ENCODE data around the gene BBS4.
"Not testable (repeated sequence)": the region's sequence is repeated elsewhere in the genome, so short reads cannot be mapped to it uniquely, and the experiment has no call there.

The BBS4 gene

DNA sequence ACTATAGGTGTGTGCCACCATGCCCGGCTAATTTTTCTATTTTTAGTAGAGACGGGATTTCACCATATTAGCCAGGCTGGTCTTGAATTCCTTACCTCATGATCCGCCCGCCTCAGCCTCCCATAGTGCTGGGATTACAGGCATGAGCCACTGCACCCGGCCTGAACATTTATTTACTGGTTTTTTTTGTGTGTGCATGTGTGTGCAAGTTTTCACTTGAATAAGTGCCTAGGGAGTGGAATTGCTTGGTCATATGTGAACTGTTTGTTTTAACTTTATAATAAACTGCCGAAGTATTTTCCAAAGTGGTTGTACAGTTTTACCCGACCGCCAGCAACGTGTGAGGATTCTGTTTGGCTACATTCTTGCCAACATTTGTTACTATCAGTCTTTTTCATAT lies 14.1 kb downstream of the BBS4 start:
- no peak for DNase-seq

DNA sequence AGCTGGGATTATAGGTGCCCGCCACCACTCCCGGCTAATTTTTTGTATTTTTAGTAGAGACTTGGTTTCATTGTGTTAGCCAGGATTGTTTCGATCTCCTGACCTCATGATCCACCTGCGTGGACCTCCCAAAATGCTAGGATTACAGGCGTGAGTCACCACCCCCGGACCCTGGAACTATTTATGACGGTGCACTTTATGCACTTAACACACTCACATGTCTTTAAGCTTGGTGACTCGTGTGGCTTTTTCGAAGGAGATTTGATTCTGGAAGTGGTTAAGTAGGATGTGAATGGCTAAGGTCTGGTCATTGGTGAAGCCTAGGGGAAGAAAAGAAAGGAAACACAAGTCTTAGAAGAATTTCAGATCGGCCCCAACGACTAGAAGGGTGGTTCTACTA lies 20.3 kb downstream of the BBS4 start:
- DNase-seq, result no peak

DNA sequence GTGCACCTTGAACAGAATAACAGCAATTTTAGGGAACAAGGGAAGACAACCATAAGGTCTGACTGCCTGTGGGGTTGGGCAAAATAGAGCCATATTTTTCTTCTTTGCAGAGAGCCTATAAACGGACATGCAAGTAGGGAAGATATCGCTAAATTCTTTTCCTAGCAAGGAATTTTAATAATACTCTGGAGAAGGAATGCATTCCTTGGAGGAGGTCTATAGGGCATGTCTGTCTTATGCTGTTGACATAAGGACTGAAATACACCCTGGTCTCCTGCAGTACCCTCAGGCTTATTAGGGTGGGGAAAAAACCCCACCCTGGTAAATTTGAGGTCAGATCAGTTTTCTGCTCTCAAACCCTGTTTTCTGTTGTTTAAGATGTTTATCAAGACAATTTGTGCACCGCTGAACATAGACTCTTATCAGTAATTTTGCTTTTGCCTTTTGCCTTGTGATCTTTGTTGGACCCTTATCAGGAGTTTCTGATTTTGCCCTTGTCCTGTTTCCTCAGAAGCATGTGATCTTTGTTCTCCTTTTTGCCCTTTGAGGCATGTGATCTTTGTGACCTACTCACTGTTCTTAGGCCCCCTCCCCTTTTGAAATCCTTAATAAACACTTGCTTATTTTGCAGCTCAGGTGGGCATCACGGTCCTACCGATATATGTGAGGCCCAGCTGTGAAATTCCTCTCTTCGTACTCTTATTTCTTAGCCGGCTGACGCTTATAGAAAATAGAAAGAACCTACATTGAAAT lies 22.7 kb downstream of the BBS4 start:
- not testable (repeated sequence) for DNase-seq

DNA sequence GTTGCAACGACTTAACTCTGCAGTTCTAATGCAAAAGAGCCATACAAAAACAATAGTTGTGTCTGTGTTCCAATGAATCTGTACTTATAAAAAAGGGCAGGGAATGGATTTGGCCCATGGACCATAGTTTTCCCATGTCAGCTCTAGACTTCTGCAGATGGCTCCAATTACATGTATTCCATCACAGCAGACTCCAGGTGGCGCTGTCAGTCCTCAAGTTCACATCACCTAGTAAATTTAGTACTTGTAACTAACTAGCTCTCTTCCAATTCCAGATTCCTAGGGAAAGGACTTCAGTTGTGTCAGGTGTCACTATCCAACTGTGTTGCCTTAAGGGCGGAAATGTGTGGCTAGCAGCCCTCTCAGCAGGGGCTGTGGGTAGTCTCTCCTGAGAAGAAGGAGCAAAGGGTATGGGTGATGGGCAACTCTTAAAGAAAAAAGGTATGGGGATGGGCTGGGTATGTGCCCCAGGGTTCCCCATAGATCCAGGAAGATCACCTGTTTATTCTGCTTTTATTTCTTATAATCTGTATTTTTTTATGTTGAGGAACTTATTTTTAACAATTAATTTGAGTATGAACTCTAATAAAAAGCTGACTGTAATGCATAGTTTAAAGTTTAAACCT lies 36.2 kb downstream of the BBS4 start:
- peak; percentile 25 for DNase-seq

DNA sequence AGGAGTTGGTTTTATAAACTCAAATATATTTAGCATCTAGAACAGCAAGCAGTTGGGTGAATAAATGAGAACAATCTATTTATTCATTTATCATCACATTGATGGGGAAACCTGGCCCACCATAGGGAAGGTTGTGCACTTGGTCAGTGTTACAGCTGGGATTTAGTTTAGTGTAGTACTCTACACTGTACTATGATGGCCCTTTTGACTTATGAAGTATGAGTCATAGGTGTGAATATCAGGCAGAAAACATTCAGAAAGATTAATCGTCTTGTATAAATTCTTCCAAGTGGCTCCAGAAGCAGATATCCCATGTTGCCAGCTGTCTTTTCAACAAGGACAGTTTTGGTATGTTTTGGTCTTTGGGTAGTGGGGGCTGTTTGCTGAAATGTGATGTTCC lies 38.0 kb downstream of the BBS4 start:
- DNase-seq, result no peak

DNA sequence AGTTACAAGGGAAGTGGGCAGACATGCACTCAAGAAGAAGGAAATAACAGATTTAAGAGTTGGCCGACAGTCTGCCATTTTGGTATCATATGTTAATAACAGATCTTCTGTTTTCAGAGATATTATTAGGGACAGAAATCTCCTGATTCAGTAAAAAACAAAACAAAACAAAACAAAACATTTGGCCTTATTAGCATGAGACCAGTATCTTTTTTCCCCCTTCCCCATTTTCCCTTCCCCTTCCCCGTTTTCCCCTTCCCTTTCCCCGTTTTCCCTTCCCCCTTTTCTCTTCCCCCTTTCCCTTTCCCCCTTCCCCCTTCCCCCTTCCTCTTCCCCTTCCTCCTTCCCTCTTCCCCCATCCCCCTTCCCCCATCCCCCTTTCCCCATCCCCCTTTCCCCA lies 39.4 kb downstream of the BBS4 start:
- no peak for DNase-seq

DNA sequence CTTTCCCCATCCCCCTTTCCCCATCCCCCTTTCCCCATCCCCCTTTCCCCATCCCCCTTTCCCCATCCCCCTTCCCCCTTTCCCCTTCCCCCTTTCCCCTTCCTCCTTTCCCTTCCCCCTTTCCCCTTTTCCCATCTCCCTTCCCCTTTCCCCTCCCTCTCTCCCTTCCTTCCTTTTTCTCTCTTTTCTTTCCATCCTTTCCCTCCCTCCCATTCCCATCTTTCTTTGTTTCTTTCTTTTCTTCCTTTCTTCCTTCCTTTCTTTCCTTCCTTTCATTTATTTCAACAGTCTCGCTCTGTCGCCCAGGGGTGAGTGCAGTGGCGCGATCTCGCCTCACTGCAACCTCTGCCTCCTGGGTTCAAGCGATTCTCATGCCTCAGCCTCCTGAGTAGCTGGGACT lies 39.8 kb downstream of the BBS4 start:
- DNase-seq, result not testable (repeated sequence)

DNA sequence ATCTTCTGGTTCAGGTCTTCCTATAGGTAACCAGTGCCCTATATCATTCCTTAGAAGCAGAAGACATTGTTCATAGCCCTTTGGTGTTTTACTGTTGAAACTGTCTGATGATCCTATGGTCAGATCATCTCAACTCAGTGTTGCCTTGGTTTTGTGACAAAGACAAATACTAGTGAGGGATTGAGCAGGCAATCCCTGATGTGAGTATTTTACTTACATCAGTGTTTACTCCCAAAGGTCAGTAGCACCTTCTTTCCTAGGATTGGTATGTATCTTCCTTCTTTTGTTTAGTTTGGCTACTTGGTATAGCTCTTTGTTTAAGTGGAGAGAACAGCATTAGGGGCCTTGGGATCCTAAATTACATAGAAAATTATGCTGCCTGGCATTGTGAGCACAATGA lies 41.1 kb downstream of the BBS4 start:
- DNase-seq, result no peak

DNA sequence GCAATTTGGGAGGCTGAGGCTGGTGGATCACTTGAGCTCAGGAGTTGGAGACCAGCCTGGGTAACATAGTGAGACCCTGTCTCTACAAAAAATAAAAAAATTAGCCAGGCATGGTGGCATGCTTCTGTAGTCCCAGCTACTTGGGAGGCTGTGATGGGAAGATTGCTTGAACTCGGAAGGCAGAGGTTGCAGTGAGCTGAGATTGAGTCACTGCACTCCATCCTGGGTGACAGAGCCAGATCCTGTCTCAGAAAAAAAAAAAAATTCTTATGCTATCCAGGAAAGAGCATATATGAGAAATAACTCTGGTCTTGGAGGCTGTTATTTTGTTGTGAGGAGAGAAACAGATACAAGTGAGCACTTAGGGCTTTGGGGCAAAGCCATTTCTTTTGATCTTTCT lies 42.2 kb downstream of the BBS4 start:
- DNase-seq, result not testable (repeated sequence)

DNA sequence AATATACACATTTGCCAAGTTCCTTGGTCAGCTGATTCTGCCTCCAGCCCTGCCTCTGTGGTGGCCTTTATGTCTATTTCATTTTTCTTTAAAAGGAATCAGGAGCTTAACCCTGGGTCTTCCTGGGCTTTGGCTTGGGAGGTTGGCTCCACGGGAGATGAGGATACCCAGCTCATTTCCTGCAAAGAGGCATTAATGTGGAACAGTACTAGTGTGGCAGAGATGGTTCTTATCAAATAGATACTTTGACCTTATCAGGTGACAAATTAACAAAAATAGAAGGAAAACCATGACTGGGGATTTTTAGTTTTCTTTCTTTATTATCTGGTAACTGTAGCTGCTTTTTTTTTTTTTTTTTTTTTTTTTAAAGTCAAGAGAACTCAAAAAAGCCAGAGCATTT lies 42.8 kb downstream of the BBS4 start:
- DNase-seq, result no peak

DNA sequence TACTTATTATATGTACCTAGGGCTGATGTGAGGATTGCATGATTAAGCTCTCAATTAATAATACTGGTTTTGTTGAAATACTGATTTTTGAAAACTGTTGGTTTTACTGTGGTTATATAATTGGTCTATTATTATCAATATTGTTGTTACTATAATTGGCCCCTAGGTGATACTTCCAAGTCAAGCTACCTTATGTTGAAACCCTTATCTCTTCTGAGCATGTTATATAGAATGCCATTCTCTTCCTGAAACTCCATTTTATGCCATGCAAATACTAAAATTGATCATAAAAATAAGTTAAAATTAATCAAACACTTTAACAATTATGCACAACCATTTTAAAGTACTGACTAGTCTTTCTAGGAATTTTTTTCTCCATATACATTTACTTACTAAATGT lies 46.1 kb downstream of the BBS4 start:
- no peak for DNase-seq

DNA sequence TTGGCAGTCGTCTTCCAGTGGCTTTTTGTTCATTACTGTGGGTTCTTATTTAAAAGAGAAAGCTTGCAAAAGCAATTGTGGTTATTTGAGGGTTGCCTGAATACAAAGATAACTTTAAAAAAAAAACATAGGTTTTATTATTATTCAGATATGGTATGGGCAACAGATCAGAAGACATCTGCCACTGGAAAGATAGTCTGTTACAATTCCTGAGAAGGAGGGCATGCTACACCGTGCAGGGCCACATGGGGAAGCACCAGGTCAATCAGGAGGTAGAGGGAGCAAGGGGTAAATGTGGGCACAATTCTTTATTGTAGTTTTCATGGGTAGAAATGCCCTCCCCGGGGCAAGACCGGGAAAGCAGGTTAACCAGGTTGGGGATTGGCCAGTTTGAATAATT lies 46.5 kb downstream of the BBS4 start:
- DNase-seq, result no peak

DNA sequence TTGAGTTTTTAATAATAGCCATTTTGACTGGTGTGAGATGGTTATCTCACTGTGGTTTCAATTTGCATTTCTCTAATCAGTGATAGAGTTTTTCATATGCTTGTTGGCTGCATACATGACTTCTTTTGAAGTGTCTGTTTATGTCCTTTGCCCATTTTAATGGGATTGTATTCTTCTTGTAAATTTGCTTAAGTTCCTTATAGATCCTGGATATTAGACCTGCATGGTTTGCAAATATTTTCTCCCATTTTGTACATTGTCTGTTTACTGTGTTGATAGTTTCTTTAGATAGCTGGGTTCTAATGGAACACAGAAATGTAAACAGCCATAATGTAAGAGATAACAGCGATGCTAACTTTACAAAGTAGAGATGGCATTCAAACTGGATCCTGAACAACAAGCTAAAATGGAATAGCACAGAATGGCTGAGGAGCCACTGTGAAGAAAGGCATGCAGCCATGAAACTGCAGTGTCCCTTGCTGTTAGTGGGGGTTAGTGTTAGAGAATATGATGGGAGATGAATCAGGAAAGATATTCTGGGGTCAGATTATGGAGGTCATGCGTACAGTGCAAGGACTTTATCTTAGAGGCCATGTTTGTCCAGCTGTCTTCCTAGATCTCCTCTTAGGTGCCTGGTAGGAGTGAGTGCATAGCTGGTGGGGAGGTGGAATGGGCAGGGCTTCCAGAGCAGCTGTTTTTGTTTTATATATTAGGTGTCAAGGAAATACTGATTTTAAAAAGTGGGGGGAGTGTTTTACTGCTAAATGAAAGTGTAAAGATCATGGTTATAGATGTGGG lies 48.1 kb downstream of the BBS4 start:
- no peak for DNase-seq

DNA sequence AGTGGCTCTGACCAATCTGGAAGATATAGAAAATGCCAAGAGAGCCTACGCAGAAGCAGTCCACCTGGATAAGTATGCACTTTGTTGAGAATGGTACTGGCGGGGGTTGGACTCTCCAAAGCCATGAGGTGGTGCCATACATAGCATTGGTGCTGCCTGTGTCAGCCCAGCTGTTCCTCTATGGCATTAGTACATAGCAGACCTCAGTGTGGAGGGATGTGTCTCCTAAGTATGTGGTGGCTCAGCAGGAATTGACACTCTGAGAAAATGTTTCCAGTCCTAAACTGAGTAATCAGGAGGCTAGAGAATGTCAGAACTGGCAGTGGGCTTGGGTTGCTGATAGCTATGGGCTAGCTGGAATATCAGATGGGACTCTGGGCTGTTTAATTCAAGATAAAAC lies 49.1 kb downstream of the BBS4 start:
- no peak for DNase-seq

DNA sequence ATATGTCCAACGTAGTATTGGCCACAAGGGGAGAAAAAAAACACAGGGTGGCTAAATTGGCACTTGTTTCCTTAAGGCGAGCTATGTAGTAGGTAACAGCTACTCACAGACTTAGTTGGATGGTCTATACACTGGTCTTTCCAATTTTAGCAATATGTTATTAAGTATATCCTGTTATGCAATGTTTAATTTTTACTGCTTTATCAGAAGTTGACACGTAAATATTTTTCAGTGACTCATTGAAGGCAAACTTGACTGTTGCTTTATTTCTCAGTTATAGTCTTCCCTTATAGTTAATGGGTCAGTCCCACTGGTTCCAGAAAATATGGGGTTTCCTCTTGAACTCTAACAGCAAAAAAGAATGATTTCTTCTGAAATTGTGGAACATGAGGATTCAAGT lies 51.1 kb downstream of the BBS4 start:
- no peak for DNase-seq

DNA sequence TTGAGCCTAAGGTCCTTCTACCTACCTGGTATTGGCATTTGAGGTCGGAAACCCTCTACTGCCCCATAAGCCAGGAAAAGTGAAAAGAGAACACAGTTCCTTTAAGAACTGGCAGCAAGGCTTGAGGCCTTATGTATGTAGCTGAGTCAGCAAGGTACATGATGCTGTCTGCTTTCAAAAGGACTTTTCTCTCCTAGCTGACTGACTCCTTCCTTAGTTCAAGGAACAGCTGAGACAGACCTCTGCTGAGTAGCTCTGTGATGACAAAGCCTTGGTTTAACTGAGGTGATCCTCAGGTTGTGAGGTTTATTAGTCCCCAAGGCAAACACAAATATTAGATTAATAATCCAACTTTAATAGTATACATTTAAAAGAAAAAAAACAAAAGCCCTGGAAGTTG lies 51.7 kb downstream of the BBS4 start:
- DNase-seq, result no peak

DNA sequence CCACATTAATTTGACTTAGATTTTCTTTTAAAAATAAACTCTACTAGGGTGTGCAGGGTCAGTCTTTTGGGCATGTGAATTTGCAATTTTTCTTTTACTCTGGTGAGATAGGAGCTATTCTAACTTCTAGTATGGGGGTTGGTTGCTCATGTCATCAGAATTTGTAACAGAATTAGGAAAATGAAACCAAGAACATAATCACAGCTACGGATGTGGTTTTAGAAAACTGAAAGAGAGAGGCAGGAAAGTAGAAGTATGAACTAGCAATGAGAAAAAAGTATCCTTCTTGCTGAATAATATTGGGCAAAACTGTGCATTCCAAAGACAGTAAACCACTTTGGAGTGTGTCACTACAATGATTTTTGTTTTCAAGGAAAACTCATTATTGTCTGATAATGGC lies 54.2 kb downstream of the BBS4 start:
- no peak for DNase-seq

DNA sequence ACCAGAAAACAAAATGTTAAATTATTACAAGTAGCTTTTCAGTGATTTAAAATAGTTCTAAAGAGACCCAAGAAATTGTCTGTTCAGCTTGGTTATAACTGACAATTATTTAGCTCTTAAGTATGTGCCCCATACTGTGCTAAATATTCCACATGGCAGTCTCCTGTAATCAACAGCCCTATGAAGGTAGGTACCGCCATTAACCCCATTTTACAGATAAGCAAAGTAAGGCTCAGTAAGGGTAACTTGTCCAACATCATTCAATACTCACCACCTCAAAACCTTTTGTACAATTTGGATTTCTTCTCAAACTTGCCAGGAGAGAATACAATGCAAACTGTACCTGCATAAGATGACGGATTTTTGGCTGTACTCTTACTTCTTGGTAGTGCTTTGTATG lies 63.7 kb downstream of the BBS4 start:
- no peak for DNase-seq

DNA sequence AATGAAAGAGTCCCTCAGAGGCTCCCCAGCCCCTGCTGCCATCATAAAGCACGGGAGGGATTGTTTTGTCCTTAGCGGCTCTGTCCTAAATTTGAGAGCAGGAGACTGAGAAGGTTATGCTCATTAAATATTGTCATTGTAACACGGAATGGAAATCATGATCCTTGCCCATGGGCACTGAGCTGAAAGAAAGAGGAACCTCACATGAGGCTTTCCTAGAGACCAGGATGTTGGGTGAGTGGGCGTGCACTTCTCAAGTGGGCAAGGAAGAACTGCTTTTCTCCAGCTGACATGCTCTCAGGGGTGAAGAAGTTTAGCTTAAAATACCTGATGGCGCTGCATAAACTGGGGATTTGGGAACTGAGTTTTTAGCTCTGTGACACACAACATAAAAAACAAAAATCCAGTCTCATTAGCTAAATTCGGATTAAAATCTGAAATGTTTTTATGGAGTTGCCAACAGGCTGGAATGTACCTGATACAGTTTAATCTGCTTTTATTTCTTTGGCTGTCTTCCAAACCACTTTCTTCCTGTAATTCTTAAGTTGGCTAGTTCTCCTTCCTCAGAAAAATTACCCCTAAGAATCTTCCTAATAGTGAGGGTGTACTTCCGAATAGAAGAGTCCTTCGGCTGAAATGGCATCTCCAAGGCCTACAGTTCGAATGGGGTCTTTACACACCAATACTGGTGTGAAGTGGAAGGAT lies 65.9 kb downstream of the BBS4 start:
- no peak for DNase-seq

DNA sequence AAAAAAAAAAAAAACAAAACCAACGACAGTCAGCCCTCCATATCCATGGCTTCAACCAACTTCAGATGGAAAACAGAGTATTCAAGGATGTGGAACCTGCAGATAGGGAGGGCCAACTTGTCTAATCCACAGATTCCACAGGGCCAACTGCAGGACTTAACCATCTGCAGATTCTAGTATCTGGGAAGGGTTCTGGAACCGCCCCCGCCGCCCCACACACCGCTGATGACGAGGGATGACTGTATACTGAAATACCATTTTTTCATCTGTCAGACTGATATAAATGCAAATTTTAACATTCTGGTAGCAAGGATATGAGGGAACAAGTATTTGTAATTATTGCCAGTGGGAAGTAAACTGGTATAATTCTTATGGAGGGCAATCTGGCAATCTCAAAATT lies 68.1 kb downstream of the BBS4 start:
- no peak for DNase-seq

DNA sequence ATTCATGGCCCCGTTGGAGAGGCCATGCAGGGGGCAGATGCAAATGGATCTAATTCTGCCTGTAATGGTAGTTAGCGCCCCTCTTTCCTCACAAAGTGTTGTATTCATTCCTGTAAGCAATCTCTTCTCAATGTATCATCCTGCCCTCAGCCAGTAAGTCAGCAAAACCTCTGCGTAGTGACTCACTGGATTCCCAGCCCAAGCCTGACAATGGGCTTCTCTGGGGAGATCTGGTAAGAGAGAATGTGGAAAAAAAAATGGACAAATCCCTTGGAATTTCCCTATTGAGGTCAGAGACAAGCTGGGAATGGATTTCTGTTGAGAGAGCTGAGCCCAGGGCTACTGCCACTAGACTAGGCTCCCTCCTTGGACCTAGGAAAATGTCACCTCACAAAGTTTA lies 72.2 kb downstream of the BBS4 start:
- DNase-seq, result no peak

DNA sequence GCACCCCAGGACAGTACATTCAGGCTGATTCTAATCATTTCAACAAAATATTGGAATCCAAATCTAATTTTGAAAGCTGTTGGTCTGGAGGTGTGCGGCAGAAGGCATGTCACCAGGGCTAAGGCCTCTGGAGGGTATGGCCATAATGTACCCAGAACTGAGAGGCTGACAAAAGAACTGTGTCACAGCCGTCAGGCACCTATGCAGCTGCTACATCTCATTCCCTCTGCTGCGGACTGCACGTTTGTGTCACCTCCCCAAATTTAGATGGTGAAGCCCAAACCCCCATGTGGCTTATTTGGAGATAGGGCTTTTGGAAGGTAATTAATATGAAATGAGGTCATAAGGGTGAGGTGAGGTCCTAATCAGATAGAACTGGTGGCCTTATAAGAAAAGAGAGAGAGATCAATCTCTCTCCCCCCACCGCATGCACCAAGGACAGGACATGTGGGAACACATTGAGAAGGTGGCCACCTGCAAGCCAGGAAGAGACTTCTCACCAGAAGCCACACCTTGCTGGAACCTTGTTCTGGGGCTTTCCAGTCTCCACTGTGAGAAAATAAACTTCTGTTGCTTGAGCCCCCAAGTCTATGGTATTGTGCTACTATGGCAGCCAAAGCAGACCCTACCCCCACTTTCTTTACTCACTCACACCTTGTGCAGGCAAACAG lies 74.7 kb downstream of the BBS4 start:
- no peak for DNase-seq

DNA sequence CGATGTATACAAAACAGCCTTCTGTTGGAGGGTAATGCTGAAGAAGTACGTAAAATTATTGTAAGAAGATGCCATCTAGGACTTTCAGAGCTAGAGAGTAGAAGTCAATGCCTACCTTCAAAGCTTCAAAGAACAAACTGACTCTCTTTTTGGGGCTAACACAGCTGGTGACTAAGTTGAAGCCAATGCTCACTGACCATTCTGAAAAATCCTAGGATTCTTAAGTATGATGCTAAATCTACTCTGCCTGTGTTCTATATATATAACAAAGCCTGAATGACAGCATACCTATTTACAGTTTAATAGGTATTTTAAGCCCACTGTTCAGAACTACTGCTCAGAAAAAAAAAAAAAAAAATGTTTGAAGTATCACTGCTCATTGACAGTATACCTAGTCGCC lies 78.6 kb downstream of the BBS4 start:
- no peak for DNase-seq

Measured in NCI-H2227 treated with DMSO at 0.1 percent for 48 hours (cell line).